Uterus (tissue), 4 donors: Measurements from ENCODE around the gene GFRA4. TPM values are rescaled to one million over a fixed set of nuclear protein-coding genes. Genes with fewer than 3 reads are reported as not detected.

Experiments used
- DNase-seq, 2 donors: peaks; one replicate each; pipeline ENCODE4 v3.0.0-alpha.2; 2019 to 2020
- H3K27ac ChIP-seq, 2 donors: fragments of 200-600 bp; sonication (generic); 1 replicate in 1 of 2; 2 replicates in 1 of 2; pipeline ENCODE4 v1.5.1; 2016 to 2018
- H3K27me3 ChIP-seq, 2 donors: fragments of 200-600 bp; sonication (generic); one replicate each; pipeline ENCODE4 v1.5.1; 2018 to 2019; ENCODE audit warnings: control low read depth in 1 of 2
- H3K36me3 ChIP-seq, 2 donors: fragments of 200-600 bp; sonication (generic); one replicate each; pipeline ENCODE4 v1.5.1; 2019; ENCODE audit warnings: control low read depth in 1 of 2
- H3K4me1 ChIP-seq, 2 donors: fragments of 200-600 bp; sonication (generic); one replicate each; pipeline ENCODE4 v1.5.1; 2018 to 2019; ENCODE audit warnings: control low read depth in 1 of 2
- H3K4me3 ChIP-seq, 2 donors: fragments of 200-600 bp; sonication (generic); 1 replicate in 1 of 2; 2 replicates in 1 of 2; pipeline ENCODE4 v1.5.1; 2018 to 2019; ENCODE audit warnings: mild to moderate bottlenecking in 1 of 2
- H3K9me3 ChIP-seq, 2 donors: fragments of 200-600 bp; sonication (generic); one replicate each; pipeline ENCODE4 v1.5.1; 2019; ENCODE audit warnings: control low read depth in 1 of 2
- CTCF ChIP-seq, 4 experiments: fragments of 200-600 bp in 2 of 4; fragments of 450-650 bp in 2 of 4; sonication (generic) in 2 of 4; IDR thresholded peaks; one replicate each; pipeline ENCODE4 v1.5.1; 2016 to 2019; ENCODE audit warnings: antibody characterized with exemption in 4 of 4, mild to moderate bottlenecking in 2 of 4, moderate library complexity in 1 of 4
- POLR2A ChIP-seq, 2 donors: fragments of 450-650 bp; IDR thresholded peaks; one replicate each; pipeline ENCODE4 v1.6.1; 2016; ENCODE audit warnings: antibody characterized with exemption in 2 of 2, mild to moderate bottlenecking in 1 of 2, moderate library complexity in 1 of 2
- intact Hi-C: fragments of 100-400 bp; cut with DNase I; formaldehyde crosslinking; loops from one replicate; pipeline ENCODE4 v1.15.1; 2023; ENCODE audit warnings: low total_unique reads
- total RNA-seq, 4 donors: library from RNA; depleted of rRNA in 3 of 4; stranded (reverse); fragments of >200 nt in 3 of 4; gene quantifications; one replicate each; pipeline versions ENCODE4 v1.1.0 to v1.2.4, GENCODE V29; 2014 to 2023
- donor health status: DM: yes; HTN: yes; CAD: no.

Gene GFRA4
- total RNA-seq, 4 donors from 2014 or later: not detected

GRCh38 chr20:3681352-3681930 lies 18.2 kb upstream of the GFRA4 start:
- Histone ChIP-seq H3K4me1 (peaks cover 8 to 21% of the 10 kb centered on the region in 2 donors), H3K4me3 (peak overlapping the region; percentile 62 to 65), H3K36me3 (no peaks in the 10 kb centered on the region), H3K27me3 (no peaks in the 10 kb centered on the region), H3K27ac (peak overlapping the region; percentile 97 to 98), H3K9me3 (no peaks in the 10 kb centered on the region)
- intact Hi-C loops: loop anchor here (5.0 kb wide), 1 partner anchor 86 kb away; the partner anchor contains the start of gene ADISSP
- DNase-seq: no peak
- TF ChIP-seq POLR2A (IDR thresholded peaks at IDR 0.05) (no peak), CTCF (IDR thresholded peaks at IDR 0.05) (no peak)

- no peak for DNase-seq
- no peak for TF ChIP-seq POLR2A (IDR thresholded peaks at IDR 0.05)
- no peak for TF ChIP-seq CTCF (IDR thresholded peaks at IDR 0.05)
- Histone ChIP-seq H3K27me3 (no peaks in the 10 kb centered on the region), H3K36me3 (no peaks in the 10 kb centered on the region), H3K27ac (peak overlapping the region; percentile 97 to 98), H3K4me1 (peaks cover 8 to 20% of the 10 kb centered on the region in 2 donors), H3K4me3 (peak overlapping the region; percentile 62 to 65), H3K9me3 (no peaks in the 10 kb centered on the region)
- intact Hi-C loops: loop anchor here (5.0 kb wide), 1 partner anchor 86 kb away; the partner anchor contains the start of gene ADISSP
Observed at GRCh38 chr20:3680701-3681351, 17.6 kb upstream of the GFRA4 start.

DNA sequence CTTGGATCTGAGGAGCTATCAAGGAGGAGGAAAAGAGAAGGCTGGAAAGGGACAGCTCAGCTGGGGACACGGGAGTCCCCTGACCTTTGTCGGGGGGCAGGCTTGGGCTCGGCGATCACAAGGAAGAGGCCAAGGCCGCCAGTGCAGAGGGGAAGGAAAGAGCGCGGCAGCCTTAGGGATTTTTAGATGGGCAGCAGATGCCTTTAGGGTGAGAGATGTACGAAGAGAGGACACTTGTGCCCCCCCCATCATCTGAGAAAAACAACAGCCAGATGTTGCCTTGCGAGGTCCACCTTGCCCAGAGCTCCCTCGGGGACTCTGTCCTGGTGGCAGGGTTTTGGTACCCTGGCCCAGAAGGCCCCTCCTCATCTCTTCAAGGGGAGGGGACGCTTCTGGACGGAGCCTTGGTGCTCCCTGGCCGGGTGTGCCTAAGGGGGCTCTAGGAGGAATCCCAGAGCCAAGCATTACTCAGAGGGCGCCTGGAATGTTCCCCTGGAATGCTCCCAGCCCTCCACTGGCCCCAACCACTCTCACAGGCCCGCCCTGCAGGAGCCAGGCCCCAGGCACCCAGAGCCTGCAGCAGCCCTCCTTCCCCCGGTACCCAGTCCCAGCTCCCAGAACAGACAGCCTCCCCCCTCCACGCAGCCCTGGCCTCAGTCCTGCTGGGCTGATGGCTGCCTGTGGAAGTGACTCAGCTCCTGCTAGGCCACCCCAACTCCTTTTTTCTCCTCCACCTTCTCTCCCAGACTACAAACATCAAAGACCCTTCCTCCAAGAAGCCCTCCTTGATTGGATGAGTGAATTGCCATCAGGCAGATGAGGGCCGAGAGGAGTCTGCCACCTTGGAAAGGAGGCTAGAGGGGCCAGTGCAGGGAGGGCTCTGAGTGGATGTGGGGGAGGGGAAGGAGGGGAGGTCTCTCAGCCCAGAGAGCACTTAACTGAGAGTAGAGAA lies 16.8 kb upstream of the GFRA4 start:
- peak; percentile 87 to 89 for DNase-seq
- peak overlapping the region; percentile 97 to 98 for H3K27ac ChIP-seq
- peaks cover 8 to 20% of the 10 kb centered on the region in 2 donors for H3K4me1 ChIP-seq
- no peaks in the 10 kb centered on the region for H3K9me3 ChIP-seq
- peak overlapping the region; percentile 62 to 65 for H3K4me3 ChIP-seq
- no peaks in the 10 kb centered on the region for H3K36me3 ChIP-seq
- H3K27me3 ChIP-seq: no peaks in the 10 kb centered on the region
- intact Hi-C loops: loop anchor here (5.0 kb wide), 1 partner anchor 87 kb away; the partner anchor contains the start of gene ADISSP
- TF ChIP-seq CTCF (IDR thresholded peaks at IDR 0.05) (no peak), POLR2A (IDR thresholded peaks at IDR 0.05) (peak in 1 of 2 donors; percentile 11)

DNA sequence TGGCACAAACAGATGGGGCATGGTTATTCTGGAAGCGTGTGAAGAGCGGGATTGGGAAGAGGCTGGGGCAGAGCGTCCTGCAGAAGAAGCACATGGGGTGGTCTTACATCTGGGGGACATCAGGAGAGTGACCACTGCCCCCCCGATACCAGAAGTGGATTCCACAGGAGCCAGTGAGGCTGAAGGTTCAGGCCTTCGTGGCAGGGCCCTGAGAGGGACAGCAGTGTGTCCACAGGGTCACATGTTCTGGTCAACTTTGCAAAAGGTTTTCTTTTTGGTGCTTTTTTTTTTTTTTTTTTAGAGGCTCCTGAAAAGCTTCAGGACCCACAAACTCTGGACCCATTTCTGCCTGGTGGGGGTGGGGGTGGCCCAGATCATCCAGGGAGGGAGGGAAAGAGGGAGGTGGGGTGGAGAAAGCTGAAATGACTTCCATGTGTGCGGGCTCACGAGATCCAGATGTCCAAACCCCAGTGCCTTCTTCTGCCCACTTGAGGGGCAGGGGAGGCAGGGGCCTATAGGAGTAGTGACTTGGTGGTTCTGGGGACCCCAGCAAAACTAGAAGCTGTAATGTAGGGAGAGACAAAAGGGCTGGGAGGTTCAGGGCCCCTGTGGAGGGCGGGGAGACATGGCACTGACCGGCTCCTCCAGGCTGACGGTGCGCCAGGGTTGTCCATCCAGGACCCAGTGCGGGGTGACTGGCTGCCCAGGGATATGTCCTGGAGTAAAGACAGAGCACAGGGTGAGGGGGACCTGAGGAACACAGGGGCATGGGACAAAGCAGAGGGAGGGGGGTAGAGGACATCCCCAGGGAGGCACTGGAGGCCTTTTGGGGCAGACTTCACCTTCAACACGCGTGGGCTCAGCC lies 15.9 kb upstream of the GFRA4 start:
- peak in 1 of 2 donors; percentile 51 for DNase-seq
- H3K9me3 ChIP-seq: no peaks in the 10 kb centered on the region
- no peaks in the 10 kb centered on the region for H3K36me3 ChIP-seq
- TF ChIP-seq POLR2A (IDR thresholded peaks at IDR 0.05): no peak
- no peak for TF ChIP-seq CTCF (IDR thresholded peaks at IDR 0.05)
- intact Hi-C loops: no loop called here
- H3K27me3 ChIP-seq: no peaks in the 10 kb centered on the region
- peaks cover 8 to 20% of the 10 kb centered on the region in 2 donors for H3K4me1 ChIP-seq
- H3K27ac ChIP-seq: peak overlapping the region; percentile 97 to 98
- H3K4me3 ChIP-seq: peak overlapping the region; percentile 62 to 65
